ENCODE data around the gene OSBPL9. TPM values are rescaled to one million over a fixed set of nuclear protein-coding genes. Genes with fewer than 3 reads are reported as not detected.
A peak's percentile ranks its signal among the peaks of the same experiment; 100 is the strongest.

Gene OSBPL9
- total RNA-seq, 1 donor from 2014 or later = 88.3 TPM

DNA sequence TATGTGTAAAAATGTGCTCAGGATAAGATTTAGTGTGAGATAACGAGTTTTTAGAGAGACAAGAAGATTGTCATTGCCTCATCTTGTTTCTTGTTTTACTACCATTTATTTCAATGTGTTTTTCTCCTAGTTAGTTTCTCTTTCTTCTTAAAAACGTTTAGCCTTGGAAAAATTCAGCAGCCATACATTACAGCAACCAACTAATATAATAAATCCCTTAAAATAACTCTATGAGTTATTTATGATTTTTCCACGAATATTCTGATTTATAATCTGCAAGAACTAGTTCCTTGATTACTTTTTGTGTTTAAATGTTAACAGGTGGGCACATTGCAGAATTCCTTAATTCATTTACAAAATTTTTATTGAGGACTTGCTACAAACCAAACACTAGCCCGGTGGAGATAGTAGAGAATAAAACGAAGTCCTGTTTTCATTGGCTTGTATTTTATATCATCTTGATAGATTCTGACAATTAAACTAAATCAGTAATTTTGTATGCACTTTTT lies 118.9 kb downstream of the OSBPL9 start:
- DNase-seq (ENCODE audit: extremely low spot score, unreplicated experiment) = no peak
- H3K27me3 Mint-ChIP-seq = no peaks in the 10 kb centered on the region
- peak overlapping the region; percentile 61 for H3K4me3 Mint-ChIP-seq
- TF ChIP-seq, protein P1, sequence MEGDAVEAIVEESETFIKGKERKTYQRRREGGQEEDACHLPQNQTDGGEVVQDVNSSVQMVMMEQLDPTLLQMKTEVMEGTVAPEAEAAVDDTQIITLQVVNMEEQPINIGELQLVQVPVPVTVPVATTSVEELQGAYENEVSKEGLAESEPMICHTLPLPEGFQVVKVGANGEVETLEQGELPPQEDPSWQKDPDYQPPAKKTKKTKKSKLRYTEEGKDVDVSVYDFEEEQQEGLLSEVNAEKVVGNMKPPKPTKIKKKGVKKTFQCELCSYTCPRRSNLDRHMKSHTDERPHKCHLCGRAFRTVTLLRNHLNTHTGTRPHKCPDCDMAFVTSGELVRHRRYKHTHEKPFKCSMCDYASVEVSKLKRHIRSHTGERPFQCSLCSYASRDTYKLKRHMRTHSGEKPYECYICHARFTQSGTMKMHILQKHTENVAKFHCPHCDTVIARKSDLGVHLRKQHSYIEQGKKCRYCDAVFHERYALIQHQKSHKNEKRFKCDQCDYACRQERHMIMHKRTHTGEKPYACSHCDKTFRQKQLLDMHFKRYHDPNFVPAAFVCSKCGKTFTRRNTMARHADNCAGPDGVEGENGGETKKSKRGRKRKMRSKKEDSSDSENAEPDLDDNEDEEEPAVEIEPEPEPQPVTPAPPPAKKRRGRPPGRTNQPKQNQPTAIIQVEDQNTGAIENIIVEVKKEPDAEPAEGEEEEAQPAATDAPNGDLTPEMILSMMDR (conservative IDR thresholded peaks at IDR 0.05) = no peak
- H3K27ac Mint-ChIP-seq = peak overlapping the region; percentile 67
- no peaks in the 10 kb centered on the region for H3K9me3 Mint-ChIP-seq
- peaks cover 45% of the 10 kb centered on the region for H3K4me1 Mint-ChIP-seq (ENCODE audit: unreplicated experiment)
- no peaks in the 10 kb centered on the region for H3K36me3 Mint-ChIP-seq

DNA sequence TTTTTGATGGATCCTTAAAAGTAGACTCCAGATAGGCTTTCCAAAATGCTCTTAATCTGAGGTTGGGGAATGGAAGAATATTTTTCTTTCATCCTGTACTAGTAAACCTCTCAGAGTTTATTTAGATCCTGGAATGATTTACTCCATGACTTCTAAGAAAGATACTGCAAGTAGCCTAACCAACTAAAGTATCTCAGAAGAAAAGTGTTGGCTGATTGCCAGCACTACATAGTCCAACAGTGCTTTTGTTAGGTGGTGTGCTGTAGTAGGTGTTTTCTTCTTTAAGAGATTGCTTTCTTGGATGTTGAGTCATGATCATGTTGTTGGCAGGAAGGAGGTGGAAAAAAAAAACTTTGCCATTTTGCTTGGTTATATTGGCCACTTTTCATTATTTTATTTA lies 119.8 kb downstream of the OSBPL9 start:
- Mint-ChIP-seq H3K9me3 (no peaks in the 10 kb centered on the region), H3K4me3 (peak overlapping the region; percentile 23), H3K27ac (no peak overlapping the region), H3K36me3 (peaks cover 1% of the 10 kb centered on the region), H3K4me1 (ENCODE audit: unreplicated experiment) (peaks cover 49% of the 10 kb centered on the region), H3K27me3 (no peaks in the 10 kb centered on the region)
- no peak for DNase-seq (ENCODE audit: extremely low spot score, unreplicated experiment)
- TF ChIP-seq, protein P1 (conservative IDR thresholded peaks at IDR 0.05) = no peak

DNA sequence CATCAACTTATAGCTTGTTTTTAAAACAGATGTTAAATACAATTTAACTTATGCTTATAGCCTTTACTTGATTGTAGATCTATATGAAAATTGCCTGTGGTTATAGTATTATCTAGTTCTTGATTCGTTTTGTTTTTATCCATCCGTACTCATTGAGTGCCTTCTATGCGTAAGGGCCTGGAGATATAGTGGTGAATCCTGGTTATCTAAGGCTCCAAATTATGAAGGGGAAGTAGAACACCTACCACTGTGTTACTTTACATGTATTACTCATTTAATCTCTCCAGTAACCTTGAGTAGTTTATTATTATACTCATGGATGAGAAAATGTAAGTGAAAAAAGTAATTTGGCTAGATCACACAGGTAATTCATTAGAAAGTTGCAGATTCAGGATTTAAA lies 121.8 kb downstream of the OSBPL9 start:
- peaks cover 9% of the 10 kb centered on the region for H3K36me3 Mint-ChIP-seq
- peaks cover 36% of the 10 kb centered on the region for H3K4me1 Mint-ChIP-seq (ENCODE audit: unreplicated experiment)
- H3K9me3 Mint-ChIP-seq = no peaks in the 10 kb centered on the region
- no peak overlapping the region for H3K27ac Mint-ChIP-seq
- no peak for DNase-seq (ENCODE audit: extremely low spot score, unreplicated experiment)
- no peaks in the 10 kb centered on the region for H3K27me3 Mint-ChIP-seq
- no peak overlapping the region for H3K4me3 Mint-ChIP-seq
- TF ChIP-seq, protein P1 (conservative IDR thresholded peaks at IDR 0.05) = no peak

DNA sequence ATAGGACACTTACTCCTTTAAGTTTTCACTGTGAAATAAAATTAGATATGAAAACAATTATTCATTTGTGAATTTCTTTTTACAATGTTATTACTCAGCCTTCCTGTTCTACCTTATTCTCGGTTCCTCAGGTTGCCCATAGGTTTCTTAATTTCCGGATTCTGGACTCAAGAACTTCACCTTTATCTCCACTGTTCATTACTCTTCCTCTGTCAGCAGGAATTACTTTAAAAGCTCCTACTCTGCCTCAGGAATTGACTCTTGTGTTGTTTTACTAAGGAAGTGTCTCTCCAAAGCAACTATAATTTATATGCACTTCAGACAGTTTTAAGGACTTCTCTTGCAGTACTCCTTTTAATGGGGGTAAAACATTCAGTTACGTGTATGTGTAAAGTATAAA lies 123.8 kb downstream of the OSBPL9 start:
- Mint-ChIP-seq H3K4me1 (ENCODE audit: unreplicated experiment) (peaks cover 24% of the 10 kb centered on the region), H3K27me3 (no peaks in the 10 kb centered on the region), H3K4me3 (no peak overlapping the region), H3K27ac (no peak overlapping the region), H3K9me3 (no peaks in the 10 kb centered on the region), H3K36me3 (peaks cover 13% of the 10 kb centered on the region)
- DNase-seq (ENCODE audit: extremely low spot score, unreplicated experiment) = no peak
- TF ChIP-seq, protein P1 (conservative IDR thresholded peaks at IDR 0.05) = no peak

DNA sequence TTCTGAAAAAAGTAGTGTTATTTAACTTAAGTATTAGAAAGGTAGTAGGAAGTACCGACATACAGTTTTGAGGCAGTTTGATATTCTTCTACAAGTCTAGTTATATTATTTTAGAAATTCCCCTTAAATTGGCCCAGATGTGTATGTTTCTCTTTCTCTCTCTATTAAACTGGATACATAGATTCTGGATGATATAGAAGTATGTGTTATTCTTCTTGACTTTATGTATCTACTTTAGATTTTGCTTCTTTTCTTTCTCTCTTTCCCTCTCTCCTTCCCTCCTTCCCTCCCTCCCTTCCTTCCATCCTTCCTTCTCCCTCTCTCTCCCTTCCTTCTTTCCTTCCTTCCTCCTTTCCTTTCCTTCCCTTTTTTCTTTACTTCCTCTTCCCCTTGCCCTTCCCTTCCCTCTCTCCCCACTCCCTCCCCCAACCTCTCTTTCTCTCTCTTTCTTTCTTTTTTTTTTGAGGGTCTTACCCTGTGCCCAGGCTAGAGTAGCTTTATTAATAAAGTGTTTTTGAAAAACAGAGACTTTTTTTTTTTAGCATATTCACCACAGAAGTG lies 124.3 kb downstream of the OSBPL9 start:
- Mint-ChIP-seq H3K27ac (no peak overlapping the region), H3K9me3 (no peaks in the 10 kb centered on the region), H3K4me3 (no peak overlapping the region), H3K36me3 (peaks cover 13% of the 10 kb centered on the region), H3K4me1 (ENCODE audit: unreplicated experiment) (peaks cover 24% of the 10 kb centered on the region), H3K27me3 (no peaks in the 10 kb centered on the region)
- no peak for DNase-seq (ENCODE audit: extremely low spot score, unreplicated experiment)
- TF ChIP-seq, protein P1 (conservative IDR thresholded peaks at IDR 0.05) = no peak

Data from type B pancreatic cell (in vitro differentiated cells).